OCI-LY7 (cell line): ENCODE data around the gene RBP3. TPM values are rescaled to one million over a fixed set of nuclear protein-coding genes. Genes with fewer than 3 reads are reported as not detected.

Experiments used
- BruUV-seq: library from RNA; stranded (reverse); fragments of 400-500 nt; replicated peaks from 2 replicates; lab custom pipeline; 2021; lab: Mats Ljungman, UMichigan
- CTCF ChIA-PET: fragments of 300-600 bp; sonication (Branson Sonifier 250); formaldehyde crosslinking; loops from one replicate; lab custom pipeline; 2022; ENCODE audit warnings: antibody characterized with exemption; ENCODE audit not compliant: unreplicated experiment; lab: Charles Lee
- POLR2A ChIA-PET: fragments of 300-600 bp; sonication (Branson Sonifier 250); formaldehyde crosslinking; loops from one replicate; lab custom pipeline; 2022; ENCODE audit warnings: antibody characterized with exemption; lab: Charles Lee
- DNase-seq: peaks from one replicate; pipeline ENCODE4 v3.0.0-alpha.2; 2015; ENCODE audit warnings: low spot score
- H2AFZ ChIP-seq: fragments of 200-600 bp; sonication (generic), shearing (Covaris generic); 2 replicates; pipeline ENCODE4 v1.6.1; 2014; ENCODE audit warnings: mild to moderate bottlenecking, antibody characterized with exemption, low read length, moderate library complexity
- H3K27ac ChIP-seq: fragments of 200-600 bp; sonication (generic); 2 replicates; pipeline ENCODE4 v1.5.1; 2014; ENCODE audit warnings: mixed run types, low read depth, mild to moderate bottlenecking, moderate library complexity, low read length, inconsistent platforms; ENCODE audit not compliant: poor library complexity, severe bottlenecking
- H3K36me3 ChIP-seq: fragments of 200-600 bp; sonication (generic); 2 replicates; pipeline ENCODE4 v1.6.1; 2014; ENCODE audit warnings: mild to moderate bottlenecking, antibody characterized with exemption, low read length, moderate library complexity, mixed read lengths; ENCODE audit not compliant: insufficient read depth
- H3K4me1 ChIP-seq: fragments of 200-600 bp; sonication (generic); 2 replicates; pipeline ENCODE4 v1.5.1; 2014; ENCODE audit warnings: mild to moderate bottlenecking, low read length; ENCODE audit not compliant: insufficient read depth, poor library complexity, severe bottlenecking
- H3K4me2 ChIP-seq: fragments of 200-600 bp; sonication (generic); 2 replicates; pipeline ENCODE4 v1.6.1; 2014; ENCODE audit warnings: mild to moderate bottlenecking, low read length
- H3K4me3 ChIP-seq: fragments of 200-600 bp; sonication (generic); 2 replicates; pipeline ENCODE4 v1.5.1; 2014; ENCODE audit warnings: mild to moderate bottlenecking, low read depth, low read length; ENCODE audit not compliant: poor library complexity, severe bottlenecking
- H3K79me2 ChIP-seq: fragments of 200-600 bp; sonication (generic); 2 replicates; pipeline ENCODE4 v1.6.1; 2016; ENCODE audit warnings: low read depth, mild to moderate bottlenecking, low read length, moderate library complexity, mixed read lengths; ENCODE audit not compliant: insufficient read depth
- H3K9me2 ChIP-seq: fragments of 200-600 bp; sonication (generic); 2 replicates; pipeline ENCODE4 v1.6.1; 2016; ENCODE audit warnings: mild to moderate bottlenecking, low read length, mixed read lengths; ENCODE audit not compliant: insufficient read depth
- H3K9me3 ChIP-seq: fragments of 200-600 bp; sonication (generic); 2 replicates; pipeline ENCODE4 v1.6.1; 2014; ENCODE audit warnings: mild to moderate bottlenecking, mixed run types, low read length, mixed read lengths
- H4K20me1 ChIP-seq: fragments of 200-600 bp; sonication (generic); 2 replicates; pipeline ENCODE4 v1.6.1; 2014; ENCODE audit warnings: mild to moderate bottlenecking, antibody characterized with exemption, low read length, moderate library complexity, mixed read lengths; ENCODE audit not compliant: insufficient read depth
- EZH2phosphoT487 ChIP-seq: fragments of 200-600 bp; sonication (generic); IDR thresholded peaks from 2 replicates; pipeline ENCODE4 v1.6.1; 2018; ENCODE audit warnings: low read depth, borderline replicate concordance, mild to moderate bottlenecking, mixed run types, antibody characterized with exemption, low read length, moderate library complexity, mixed read lengths
- intact Hi-C: fragments of 100-400 bp; cut with micrococcal nuclease; formaldehyde crosslinking; loops from one replicate; pipeline ENCODE4 v1.10.0; 2022; ENCODE audit not compliant: unreplicated experiment
- total RNA-seq, 2 experiments: library from RNA; depleted of rRNA in 1 of 2; stranded (reverse); fragments of >200 nt in 1 of 2; shearing (Covaris generic) in 1 of 2; gene quantifications; 2 replicates each; pipeline ENCODE4 v1.2.3, GENCODE V29; 2014 to 2022
- TF ChIP-seq, protein P1 (sequence below): fragments of 200-600 bp; sonication (generic); conservative IDR thresholded peaks from 2 replicates; pipeline ENCODE4 v1.5.1; 2014; ENCODE audit warnings: mild to moderate bottlenecking, antibody characterized with exemption, low read length, moderate library complexity, mixed read lengths

The RBP3 gene
- total RNA-seq, 2 experiments from 2014 or later, result not detected

- ChIA-PET CTCF (interaction anchor here (0.6 kb wide), 1 partner anchor 142 kb away, joined by 3 read pairs; no protein-coding TSS in a partner anchor), POLR2A (interaction anchor here (0.6 kb wide), 1 partner anchor 1964 kb away, joined by 3 read pairs; no protein-coding TSS in a partner anchor)
- Histone ChIP-seq H3K4me2 (no peak overlapping the region), H3K27ac (no peak overlapping the region), H4K20me1 (no peaks in the 10 kb centered on the region), H2AFZ (no peak overlapping the region), H3K4me1 (no peaks in the 10 kb centered on the region), H3K9me2 (no peaks in the 10 kb centered on the region), H3K79me2 (no peaks in the 10 kb centered on the region), H3K36me3 (no peaks in the 10 kb centered on the region), H3K4me3 (no peak overlapping the region), H3K9me3 (no peaks in the 10 kb centered on the region)
- no peak for DNase-seq
- no TSS peak for BruUV-seq
- TF ChIP-seq, protein P1, sequence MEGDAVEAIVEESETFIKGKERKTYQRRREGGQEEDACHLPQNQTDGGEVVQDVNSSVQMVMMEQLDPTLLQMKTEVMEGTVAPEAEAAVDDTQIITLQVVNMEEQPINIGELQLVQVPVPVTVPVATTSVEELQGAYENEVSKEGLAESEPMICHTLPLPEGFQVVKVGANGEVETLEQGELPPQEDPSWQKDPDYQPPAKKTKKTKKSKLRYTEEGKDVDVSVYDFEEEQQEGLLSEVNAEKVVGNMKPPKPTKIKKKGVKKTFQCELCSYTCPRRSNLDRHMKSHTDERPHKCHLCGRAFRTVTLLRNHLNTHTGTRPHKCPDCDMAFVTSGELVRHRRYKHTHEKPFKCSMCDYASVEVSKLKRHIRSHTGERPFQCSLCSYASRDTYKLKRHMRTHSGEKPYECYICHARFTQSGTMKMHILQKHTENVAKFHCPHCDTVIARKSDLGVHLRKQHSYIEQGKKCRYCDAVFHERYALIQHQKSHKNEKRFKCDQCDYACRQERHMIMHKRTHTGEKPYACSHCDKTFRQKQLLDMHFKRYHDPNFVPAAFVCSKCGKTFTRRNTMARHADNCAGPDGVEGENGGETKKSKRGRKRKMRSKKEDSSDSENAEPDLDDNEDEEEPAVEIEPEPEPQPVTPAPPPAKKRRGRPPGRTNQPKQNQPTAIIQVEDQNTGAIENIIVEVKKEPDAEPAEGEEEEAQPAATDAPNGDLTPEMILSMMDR, result no peak
- intact Hi-C loops, result no loop called here
Observed at GRCh38 chr10:47401874-47402640, 53.9 kb downstream of the RBP3 start.

DNA sequence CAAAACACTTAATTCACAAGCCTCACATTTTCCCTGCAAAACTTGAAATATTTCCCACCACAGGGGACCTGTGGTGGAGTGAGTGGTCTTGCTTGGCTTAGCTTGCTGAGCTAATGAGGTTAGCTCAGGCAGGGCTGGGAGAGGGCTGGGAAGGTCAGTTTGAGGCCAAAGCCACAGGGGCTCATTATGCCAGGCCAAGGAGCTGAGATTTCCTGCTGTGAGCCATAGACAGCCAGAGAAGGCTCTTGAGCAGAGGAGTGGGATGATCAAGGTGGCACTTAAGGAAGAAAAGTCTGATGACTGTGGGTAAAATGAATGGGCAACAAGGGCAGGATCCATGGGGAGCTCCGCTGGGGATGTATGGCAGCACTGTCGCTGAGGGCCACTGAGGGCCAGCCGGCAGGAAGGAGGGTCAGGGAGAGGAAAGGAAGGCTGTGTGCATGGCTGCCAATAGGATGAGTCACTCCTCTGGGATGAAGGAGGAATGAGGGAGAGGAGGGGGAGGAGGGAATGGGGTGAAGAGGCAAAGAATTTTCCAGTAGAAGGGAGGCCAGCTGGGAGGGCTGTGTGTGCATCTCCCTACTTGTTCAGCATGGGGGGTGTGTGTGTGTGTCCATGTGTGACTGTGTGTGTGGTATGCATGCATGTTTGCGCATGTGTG is 54.6 kb downstream of the RBP3 start:
- Histone ChIP-seq H3K79me2 (no peaks in the 10 kb centered on the region), H3K4me2 (no peak overlapping the region), H3K36me3 (no peaks in the 10 kb centered on the region), H3K4me3 (no peak overlapping the region), H4K20me1 (no peaks in the 10 kb centered on the region), H2AFZ (no peak overlapping the region), H3K9me2 (no peaks in the 10 kb centered on the region), H3K9me3 (no peaks in the 10 kb centered on the region), H3K27ac (no peak overlapping the region), H3K4me1 (no peaks in the 10 kb centered on the region)
- no TSS peak for BruUV-seq
- no peak for TF ChIP-seq EZH2phosphoT487
- TF ChIP-seq, protein P1, result no peak
- ChIA-PET POLR2A (no interaction called here), CTCF (interaction anchor here (0.6 to 1.3 kb wide), 2 partner anchors 19 to 142 kb away, joined by 3 read pairs; no protein-coding TSS in a partner anchor)
- intact Hi-C loops, result no loop called here
- no peak for DNase-seq
